Aorta (tissue), 5 donors: Measurements from ENCODE around the gene TSEN54. TPM values are rescaled to one million over a fixed set of nuclear protein-coding genes. Genes with fewer than 3 reads are reported as not detected.
A peak's percentile ranks its signal among the peaks of the same experiment; 100 is the strongest.

Source experiments
- ATAC-seq: fragments of 200-7000 bp; cut with Tn5 transposase; one replicate; pipeline ENCODE4 v1.9.1; 2022; ENCODE audit warnings: moderate library complexity; ENCODE audit not compliant: low FRiP score
- DNase-seq, 2 donors: peaks; one replicate each; pipeline ENCODE4 v3.0.0-alpha.2; 2020
- H3K27ac ChIP-seq, 2 donors: one replicate each; pipeline ENCODE4 v1.5.1; 2013; ENCODE audit warnings: low read length in 2 of 2, mild to moderate bottlenecking in 2 of 2, moderate library complexity in 2 of 2, control low read depth in 1 of 2, inconsistent platforms in 1 of 2, low read depth in 1 of 2
- H3K27me3 ChIP-seq, 2 donors: one replicate each; pipeline ENCODE4 v1.6.1; 2013; ENCODE audit warnings: control low read depth in 1 of 2, low read length in 1 of 2, mild to moderate bottlenecking in 1 of 2, moderate library complexity in 1 of 2; ENCODE audit not compliant: insufficient read depth in 2 of 2, control insufficient read depth in 1 of 2
- H3K36me3 ChIP-seq, 2 donors: one replicate each; pipeline ENCODE4 v1.6.1; 2013; ENCODE audit warnings: control low read depth in 1 of 2, low read length in 1 of 2, mild to moderate bottlenecking in 1 of 2; ENCODE audit not compliant: insufficient read depth in 2 of 2, control insufficient read depth in 1 of 2
- H3K4me1 ChIP-seq, 2 donors: one replicate each; pipeline ENCODE4 v1.6.1; 2013; ENCODE audit warnings: low read length in 2 of 2, control low read depth in 1 of 2, mild to moderate bottlenecking in 1 of 2, moderate library complexity in 1 of 2; ENCODE audit not compliant: insufficient read depth in 2 of 2, control insufficient read depth in 1 of 2
- H3K4me3 ChIP-seq, 2 donors: one replicate each; pipeline ENCODE4 v1.5.1; 2013; ENCODE audit warnings: low read length in 2 of 2, control low read depth in 1 of 2, mild to moderate bottlenecking in 1 of 2
- H3K9me3 ChIP-seq: one replicate; pipeline ENCODE4 v1.6.1; 2013; ENCODE audit warnings: mild to moderate bottlenecking, low read length; ENCODE audit not compliant: control insufficient read depth
- WGBS, 2 donors: extraction: QIAGEN DNeasy Blood & Tissue Kit; methylation state at CpG; one replicate each; pipeline ENCODE4 v1.1.7; 2013; 5-methylcytosine and 5-hydroxymethylcytosine counted together
- intact Hi-C, 2 donors: fragments of 100-400 bp; cut with DNase I; formaldehyde crosslinking; loops; one replicate each; pipeline versions ENCODE4 v1.14.2 to v1.15.0; 2022
- polyA plus RNA-seq, 2 donors: library from polyadenylated mRNA; stranded (reverse); fragments of 200-250 nt; gene quantifications; one replicate each; pipeline ENCODE4 v1.2.3, GENCODE V29; 2013
- total RNA-seq, 2 donors: library from RNA; stranded (reverse); fragmentation: NEBNext Ultra II Directional; extraction: Animal tissue kit (Norgen Biotek cat#: 25700); gene quantifications; one replicate each; pipeline ENCODE4 v1.2.1, GENCODE V29; 2021
- donor health status: healthy with polysubstance abuse.
- donor health status: Bipolar disorder and iron deficiency.
- donor health status: DM: no; HTN: no; CAD: no.
- donor health status: DM: no; HTN: no; CAD: no.
- donor health status: DM: yes; HTN: yes; CAD: no.

Gene TSEN54
- total and polyA plus RNA-seq, 4 donors = 8.8 to 27.3 (median 12.4) TPM

DNA sequence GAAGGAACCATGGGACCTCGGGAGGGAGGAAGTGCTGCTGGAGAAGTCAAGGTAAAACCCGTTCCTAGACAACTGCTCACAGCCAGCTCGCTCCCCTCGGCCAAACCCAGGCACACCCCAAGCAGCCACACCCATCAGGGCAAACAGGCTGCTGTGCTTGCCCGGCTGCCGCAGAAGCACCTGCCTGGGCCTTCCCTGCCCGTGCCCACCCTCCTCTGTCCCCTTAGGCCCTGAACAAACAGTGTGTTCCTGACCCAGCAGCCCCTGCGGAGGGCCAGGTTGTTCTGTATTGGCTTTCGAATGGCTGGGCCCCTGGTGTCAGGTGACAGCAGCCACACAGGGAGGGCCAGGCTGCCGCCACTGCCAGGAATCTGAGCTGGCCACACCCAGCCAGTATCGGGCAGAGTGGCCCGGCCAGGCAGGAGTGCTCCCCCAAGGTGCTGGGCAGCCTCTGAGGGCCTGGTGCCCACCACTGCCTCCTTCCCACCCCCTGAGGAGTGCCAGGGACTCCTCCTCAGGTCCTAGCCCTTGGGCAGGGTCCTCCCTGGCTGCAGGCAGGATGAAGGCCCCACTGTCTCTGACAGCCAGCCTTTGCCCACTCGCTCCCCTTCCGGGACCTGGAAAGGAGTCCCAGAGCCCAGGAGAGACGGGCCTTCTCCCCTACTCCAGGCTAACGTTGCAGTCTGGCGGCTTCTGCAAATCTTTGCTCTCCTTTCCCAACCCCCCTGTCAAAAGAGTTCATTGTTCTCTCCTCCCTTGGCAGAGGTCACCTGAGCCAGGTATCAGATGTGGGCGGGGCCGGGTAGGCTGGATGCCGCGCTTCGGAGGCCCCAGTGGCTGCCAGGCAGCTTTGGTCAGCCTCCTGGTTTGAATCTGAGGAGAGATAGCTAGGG is 33.2 kb downstream of the TSEN54 start:
- H3K36me3 ChIP-seq = no peaks in the 10 kb centered on the region
- no peak for ATAC-seq
- no peaks in the 10 kb centered on the region for H3K4me1 ChIP-seq
- no peak overlapping the region for H3K27ac ChIP-seq
- H3K4me3 ChIP-seq = no peak overlapping the region
- intact Hi-C loops = no loop called here
- no peak for DNase-seq
- no peaks in the 10 kb centered on the region for H3K9me3 ChIP-seq
- 78 to 86% methylated on average over 20 to 22 of the region's 22 CpGs for WGBS, 2 donors
- H3K27me3 ChIP-seq = no peaks in the 10 kb centered on the region

DNA sequence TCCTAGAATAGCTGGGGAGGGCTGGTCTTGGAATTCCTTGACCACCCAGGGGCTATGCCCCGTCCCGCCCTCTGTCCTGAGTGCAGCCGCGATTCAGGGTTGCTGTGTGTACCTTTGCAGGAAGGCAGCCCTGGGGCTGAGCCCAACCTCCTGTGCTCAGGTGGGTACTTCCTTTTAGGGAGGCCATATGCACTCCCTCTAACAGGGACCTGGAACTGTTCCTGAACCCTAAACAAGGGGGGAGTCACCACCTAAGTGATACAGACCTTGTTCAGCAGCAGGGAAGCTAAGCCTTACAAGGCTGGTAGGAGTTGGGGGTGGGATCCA is 33.8 kb downstream of the TSEN54 start:
- no peaks in the 10 kb centered on the region for H3K36me3 ChIP-seq
- ATAC-seq (no peak), DNase-seq (no peak)
- H3K27ac ChIP-seq = no peak overlapping the region
- intact Hi-C loops = no loop called here
- no peaks in the 10 kb centered on the region for H3K4me1 ChIP-seq
- no peaks in the 10 kb centered on the region for H3K9me3 ChIP-seq
- H3K4me3 ChIP-seq = no peak overlapping the region
- H3K27me3 ChIP-seq = no peaks in the 10 kb centered on the region
- 82 to 86% methylated on average over 4 of the region's 4 CpGs for WGBS, 2 donors

DNA sequence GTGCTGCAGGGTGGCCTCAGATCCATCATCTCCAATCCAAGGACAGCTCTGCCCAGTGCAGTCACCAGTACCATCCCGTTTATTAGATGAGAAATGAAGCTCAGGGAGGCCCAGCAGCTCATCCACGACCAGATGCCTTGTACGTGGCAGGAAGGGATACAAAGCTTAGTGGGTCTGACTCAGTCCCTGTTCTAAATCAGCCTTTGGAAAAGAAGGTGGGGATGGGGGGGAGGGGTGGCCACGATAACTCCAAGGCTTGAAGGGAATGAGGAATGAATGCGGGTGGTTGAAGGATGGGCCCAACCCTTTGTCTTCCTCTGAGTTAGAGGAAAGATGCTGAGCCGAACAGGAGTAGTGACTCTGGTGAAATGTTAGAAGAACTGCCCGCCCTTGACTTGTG is 34.9 kb downstream of the TSEN54 start:
- Histone ChIP-seq H3K27ac (no peak overlapping the region), H3K27me3 (no peaks in the 10 kb centered on the region), H3K9me3 (no peaks in the 10 kb centered on the region), H3K36me3 (no peaks in the 10 kb centered on the region), H3K4me1 (no peaks in the 10 kb centered on the region), H3K4me3 (no peak overlapping the region)
- ATAC-seq (no peak), DNase-seq (no peak)
- 89 to 93% methylated on average over 7 of the region's 7 CpGs for WGBS, 2 donors
- intact Hi-C loops = no loop called here

DNA sequence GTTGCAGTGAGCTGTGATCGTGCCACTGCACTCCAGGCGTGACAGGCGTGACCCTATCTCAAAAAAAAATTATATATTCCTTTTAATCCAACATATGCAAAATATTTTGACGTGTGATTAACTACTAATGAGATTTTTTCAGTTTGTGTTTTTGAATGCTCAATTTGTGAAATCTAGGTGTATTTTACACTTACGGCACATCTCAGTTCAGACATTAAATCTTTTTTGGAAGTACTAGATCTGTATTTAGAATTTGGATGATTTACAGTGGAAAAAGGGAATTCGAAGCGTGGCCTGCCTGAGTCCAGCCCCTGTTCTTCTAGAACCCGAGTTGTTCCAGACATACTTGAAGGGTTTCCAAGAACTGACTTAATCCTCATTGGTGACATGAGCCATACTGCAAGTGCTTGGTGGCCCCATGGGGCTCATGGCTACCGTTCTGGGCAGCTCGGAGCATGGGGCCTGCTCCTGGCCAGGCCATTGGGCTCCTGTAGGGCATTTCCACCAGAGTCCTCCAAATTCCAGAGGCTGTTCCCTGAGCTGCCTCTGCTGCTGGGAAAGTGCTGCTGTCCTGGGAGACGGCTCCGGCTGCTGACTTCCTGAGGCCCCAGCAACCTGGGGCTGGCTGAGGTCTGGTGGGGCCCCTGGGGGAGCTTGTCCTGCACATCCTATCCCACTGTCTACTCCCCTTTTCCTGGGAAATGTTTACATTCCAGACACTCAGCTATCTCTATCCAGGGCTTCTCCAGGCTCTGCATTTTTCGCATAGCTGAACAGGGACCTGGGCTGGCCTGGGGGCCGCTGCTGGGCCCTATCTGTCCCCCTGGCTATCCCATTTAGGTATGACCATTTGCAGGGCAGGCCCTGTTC is 36.3 kb downstream of the TSEN54 start:
- no peak for DNase-seq
- intact Hi-C loops = no loop called here

DNA sequence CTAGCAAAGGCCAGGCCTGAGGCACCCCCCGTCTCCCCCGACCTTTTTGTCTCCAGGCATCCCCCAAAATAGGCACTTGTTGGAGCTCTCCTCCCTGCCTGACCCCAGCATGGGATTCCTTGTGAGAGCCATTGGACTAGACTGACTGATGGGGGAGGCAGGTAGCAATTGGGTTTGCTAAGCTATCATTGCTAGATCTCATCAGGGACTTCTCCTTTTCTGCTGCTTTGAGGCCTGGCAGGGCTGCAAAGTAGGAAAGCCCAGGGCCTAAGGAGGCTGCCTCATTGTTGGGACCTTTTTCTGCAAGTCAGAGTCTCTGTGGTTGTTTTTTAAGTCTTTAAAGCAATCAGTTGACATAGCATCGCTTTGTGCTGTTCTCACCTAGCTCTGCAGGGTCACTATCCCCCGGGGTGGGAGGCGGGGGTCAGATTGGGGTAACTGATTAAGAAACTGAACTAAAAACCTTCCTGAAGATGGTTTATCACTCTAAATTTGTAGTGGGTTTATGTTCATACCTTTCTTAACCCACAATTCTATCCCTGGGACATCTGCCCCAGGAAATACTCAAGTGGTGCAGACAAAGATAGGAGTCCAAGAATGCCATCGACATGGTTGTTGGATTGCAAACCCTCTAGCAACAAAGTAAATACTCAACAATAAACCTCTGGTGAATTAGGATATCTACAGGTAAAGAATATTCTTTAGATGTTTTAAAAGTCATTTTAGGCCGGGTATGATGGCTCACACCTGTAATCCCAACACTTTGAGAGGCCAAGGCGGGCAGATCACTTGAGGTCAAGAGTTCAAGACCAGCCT is 37.2 kb downstream of the TSEN54 start:
- no peaks in the 10 kb centered on the region for H3K9me3 ChIP-seq
- intact Hi-C loops = no loop called here
- no peak overlapping the region for H3K27ac ChIP-seq
- ATAC-seq (no peak), DNase-seq (no peak)
- H3K4me1 ChIP-seq = no peaks in the 10 kb centered on the region
- H3K36me3 ChIP-seq = no peaks in the 10 kb centered on the region
- H3K4me3 ChIP-seq = no peak overlapping the region
- H3K27me3 ChIP-seq = no peaks in the 10 kb centered on the region
- 93 to 95% methylated on average over 8 of the region's 8 CpGs for WGBS, 2 donors

More for the DNA sequence above, 36.3 kb downstream of the TSEN54 start:
- no peaks in the 10 kb centered on the region for H3K4me1 ChIP-seq
- H3K27me3 ChIP-seq = no peaks in the 10 kb centered on the region
- peak; percentile 55 for ATAC-seq
- no peaks in the 10 kb centered on the region for H3K9me3 ChIP-seq
- no peak overlapping the region for H3K4me3 ChIP-seq
- H3K36me3 ChIP-seq = no peaks in the 10 kb centered on the region
- peak overlapping the region in 1 of 2 donors; percentile 52 for H3K27ac ChIP-seq
- WGBS, 2 donors = 46 to 62% methylated on average over 14 of the region's 14 CpGs

DNA sequence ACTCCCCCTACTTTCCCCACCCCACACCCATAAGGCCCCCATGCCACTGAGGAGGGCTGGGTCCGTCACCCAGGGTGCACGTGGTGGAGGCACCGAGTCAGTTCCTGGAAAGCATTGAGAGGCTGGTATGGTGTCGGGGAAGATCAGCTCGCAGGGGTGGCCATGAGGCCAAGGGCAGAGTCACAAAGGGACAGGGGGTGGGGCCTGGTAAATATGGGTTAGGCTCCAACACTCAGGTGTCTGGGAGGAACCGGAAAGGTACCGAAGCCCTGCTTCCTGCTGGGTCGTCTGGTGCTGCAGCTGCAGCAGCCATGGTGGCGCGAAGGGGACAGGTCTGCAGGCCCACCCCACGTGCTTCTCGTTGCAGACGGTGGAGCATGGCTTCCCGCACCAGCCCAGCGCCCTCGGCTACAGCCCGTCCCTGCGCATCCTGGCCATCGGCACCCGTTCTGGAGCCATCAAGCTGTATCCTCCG is 39.4 kb downstream of the TSEN54 start:
- Histone ChIP-seq H3K36me3 (no peaks in the 10 kb centered on the region), H3K4me3 (no peak overlapping the region), H3K9me3 (no peaks in the 10 kb centered on the region), H3K4me1 (no peaks in the 10 kb centered on the region), H3K27ac (no peak overlapping the region), H3K27me3 (no peaks in the 10 kb centered on the region)
- ATAC-seq (no peak), DNase-seq (no peak)
- WGBS, 2 donors = 95% methylated on average over 21 of the region's 21 CpGs
- intact Hi-C loops = no loop called here

DNA sequence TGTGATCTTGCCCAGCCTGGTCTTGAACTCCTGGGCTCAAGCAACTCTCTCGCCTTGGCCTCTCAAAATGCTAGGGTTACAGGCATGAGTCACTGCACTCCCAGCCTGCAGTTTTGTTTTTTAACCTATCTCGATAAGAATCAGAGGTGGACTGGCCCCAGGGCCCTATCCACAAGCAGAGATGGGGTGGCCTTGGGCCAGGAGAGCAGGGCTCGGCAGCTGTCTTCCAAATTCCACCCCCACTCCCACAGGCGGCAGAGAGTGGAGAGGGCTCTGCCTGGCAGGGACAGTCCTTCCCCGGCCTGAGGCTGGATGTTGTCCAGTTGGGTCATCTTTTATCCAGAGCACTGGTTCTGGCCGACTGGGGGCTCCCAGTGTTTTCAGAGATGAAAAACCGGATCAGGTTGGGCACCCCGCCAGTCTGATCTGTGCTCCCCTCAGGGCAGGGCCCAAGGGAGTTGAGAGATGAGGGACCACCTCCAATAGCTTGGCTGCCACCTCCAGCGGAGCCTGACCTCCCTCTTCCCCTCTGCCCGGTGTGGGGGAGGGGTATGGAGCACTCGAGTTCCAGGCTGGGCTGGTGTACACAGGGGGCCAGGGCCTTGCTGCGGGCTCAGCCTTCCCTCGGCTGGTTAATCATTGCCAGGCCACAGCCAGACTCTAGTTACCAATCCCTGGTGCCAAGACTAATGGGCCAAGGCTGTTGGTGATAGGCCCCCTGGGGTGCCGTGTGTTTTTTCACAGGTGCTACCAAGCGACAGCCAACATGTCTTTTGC is 40.9 kb downstream of the TSEN54 start:
- H3K4me3 ChIP-seq = no peak overlapping the region
- 30 to 41% methylated on average over 15 of the region's 15 CpGs for WGBS, 2 donors
- DNase-seq = no peak
- H3K36me3 ChIP-seq = no peaks in the 10 kb centered on the region
- H3K27ac ChIP-seq = no peak overlapping the region
- no peaks in the 10 kb centered on the region for H3K27me3 ChIP-seq
- no peaks in the 10 kb centered on the region for H3K4me1 ChIP-seq
- peak; percentile 27 for ATAC-seq
- intact Hi-C loops = no loop called here
- no peaks in the 10 kb centered on the region for H3K9me3 ChIP-seq
